Hepatocyte (in vitro differentiated cells): ENCODE measurements around the gene WFDC1. TPM values are rescaled to one million over a fixed set of nuclear protein-coding genes. Genes with fewer than 3 reads are reported as not detected.
"Not testable (repeated sequence)": the region's sequence is repeated elsewhere in the genome, so short reads cannot be mapped to it uniquely, and the experiment has no call there.

Experiments
- DNase-seq: peaks from one replicate; pipeline ENCODE4 v3.0.0-alpha.2; 2016; ENCODE audit warnings: low spot score
- H2AFZ ChIP-seq: fragments of 200-600 bp; sonication (generic); 2 replicates; pipeline ENCODE4 v1.6.0; 2016; ENCODE audit warnings: antibody characterized with exemption, mild to moderate bottlenecking
- H3K27ac ChIP-seq: fragments of 200-600 bp; sonication (generic); 2 replicates; pipeline ENCODE4 v1.5.1; 2016; ENCODE audit warnings: mild to moderate bottlenecking
- H3K27me3 ChIP-seq: fragments of 200-600 bp; sonication (generic); 2 replicates; pipeline ENCODE4 v1.6.1; 2016
- H3K36me3 ChIP-seq: fragments of 200-600 bp; sonication (generic); replicated peaks from 2 replicates; pipeline ENCODE4 v1.5.1; 2016; ENCODE audit warnings: low read depth; ENCODE audit not compliant: insufficient read depth
- H3K4me1 ChIP-seq: fragments of 200-600 bp; sonication (generic); 2 replicates; pipeline ENCODE4 v1.5.1; 2016; ENCODE audit warnings: mild to moderate bottlenecking, moderate library complexity; ENCODE audit not compliant: insufficient read depth
- H3K4me2 ChIP-seq: fragments of 200-600 bp; sonication (generic); 2 replicates; pipeline ENCODE4 v1.6.0; 2016
- H3K4me3 ChIP-seq: fragments of 200-600 bp; sonication (generic); 2 replicates; pipeline ENCODE4 v1.5.1; 2016; ENCODE audit warnings: mild to moderate bottlenecking
- H3K79me2 ChIP-seq: fragments of 200-600 bp; sonication (generic); 2 replicates; pipeline ENCODE4 v1.6.0; 2017; ENCODE audit warnings: mild to moderate bottlenecking
- H3K9me2 ChIP-seq: fragments of 200-600 bp; sonication (generic); replicated peaks from 2 replicates; pipeline ENCODE4 v1.6.0; 2017; ENCODE audit warnings: mild to moderate bottlenecking; ENCODE audit not compliant: insufficient read depth
- H3K9me3 ChIP-seq: fragments of 200-600 bp; sonication (generic); 2 replicates; pipeline ENCODE4 v1.5.1; 2016; ENCODE audit warnings: low read depth, mild to moderate bottlenecking
- H4K20me1 ChIP-seq: fragments of 200-600 bp; sonication (generic); 2 replicates; pipeline ENCODE4 v1.6.0; 2016; ENCODE audit warnings: mild to moderate bottlenecking; ENCODE audit not compliant: insufficient read depth, poor library complexity, severe bottlenecking
- EZH2 ChIP-seq: fragments of 200-600 bp; sonication (generic); IDR thresholded peaks from 2 replicates; pipeline ENCODE4 v1.6.1; 2016; ENCODE audit warnings: antibody characterized with exemption, mild to moderate bottlenecking, borderline replicate concordance
- EZH2phosphoT487 ChIP-seq: fragments of 200-600 bp; sonication (generic); IDR thresholded peaks from one replicate; pipeline ENCODE4 v1.6.1; 2018; ENCODE audit warnings: antibody characterized with exemption, mild to moderate bottlenecking, low read depth, moderate library complexity; ENCODE audit not compliant: unreplicated experiment, severe bottlenecking
- WGBS: methylation state at CpG from one replicate; pipeline ENCODE4 v1.1.6; 2016; ENCODE audit warnings: low lambda C conversion rate; ENCODE audit errors: missing lambda C conversion rate; 5-methylcytosine and 5-hydroxymethylcytosine counted together
- polyA plus RNA-seq: library from polyadenylated mRNA; unstranded; fragments of >200 nt; fragmentation: Nextera tagmentation; extraction: Ambion mirVana; gene quantifications from 2 replicates; pipeline ENCODE4 v1.2.1, GENCODE V29; 2016
- total RNA-seq: library from RNA; depleted of rRNA; stranded (reverse); fragments of >200 nt; gene quantifications from 2 replicates; pipeline ENCODE4 v1.2.3, GENCODE V29; 2014
- TF ChIP-seq, protein P1 (sequence below): fragments of 200-600 bp; sonication (generic); IDR thresholded peaks from 2 replicates; pipeline ENCODE4 v1.5.1; 2016; ENCODE audit warnings: antibody characterized with exemption, mild to moderate bottlenecking; ENCODE audit not compliant: poor library complexity

Gene WFDC1
- total and polyA plus RNA-seq, 2 experiments from 2014 or later: 12.9 to 16.9 TPM

GRCh38 chr16:84340325-84341040 is 45.8 kb downstream of the WFDC1 start:
- H3K4me1 ChIP-seq: no peaks in the 10 kb centered on the region
- no peak overlapping the region for H3K27ac ChIP-seq
- no peaks in the 10 kb centered on the region for H3K79me2 ChIP-seq
- H3K27me3 ChIP-seq: no peaks in the 10 kb centered on the region
- peak; percentile 71 for DNase-seq
- H3K36me3 ChIP-seq: no peaks in the 10 kb centered on the region
- H4K20me1 ChIP-seq: no peaks in the 10 kb centered on the region
- H3K4me2 ChIP-seq: no peak overlapping the region
- no peak overlapping the region for H3K4me3 ChIP-seq
- H2AFZ ChIP-seq: no peak overlapping the region
- H3K9me2 ChIP-seq: no peaks in the 10 kb centered on the region
- TF ChIP-seq EZH2phosphoT487 (no peak), EZH2 (no peak)
- no peaks in the 10 kb centered on the region for H3K9me3 ChIP-seq
- 69% methylated on average over 18 of the region's 18 CpGs for WGBS

DNA sequence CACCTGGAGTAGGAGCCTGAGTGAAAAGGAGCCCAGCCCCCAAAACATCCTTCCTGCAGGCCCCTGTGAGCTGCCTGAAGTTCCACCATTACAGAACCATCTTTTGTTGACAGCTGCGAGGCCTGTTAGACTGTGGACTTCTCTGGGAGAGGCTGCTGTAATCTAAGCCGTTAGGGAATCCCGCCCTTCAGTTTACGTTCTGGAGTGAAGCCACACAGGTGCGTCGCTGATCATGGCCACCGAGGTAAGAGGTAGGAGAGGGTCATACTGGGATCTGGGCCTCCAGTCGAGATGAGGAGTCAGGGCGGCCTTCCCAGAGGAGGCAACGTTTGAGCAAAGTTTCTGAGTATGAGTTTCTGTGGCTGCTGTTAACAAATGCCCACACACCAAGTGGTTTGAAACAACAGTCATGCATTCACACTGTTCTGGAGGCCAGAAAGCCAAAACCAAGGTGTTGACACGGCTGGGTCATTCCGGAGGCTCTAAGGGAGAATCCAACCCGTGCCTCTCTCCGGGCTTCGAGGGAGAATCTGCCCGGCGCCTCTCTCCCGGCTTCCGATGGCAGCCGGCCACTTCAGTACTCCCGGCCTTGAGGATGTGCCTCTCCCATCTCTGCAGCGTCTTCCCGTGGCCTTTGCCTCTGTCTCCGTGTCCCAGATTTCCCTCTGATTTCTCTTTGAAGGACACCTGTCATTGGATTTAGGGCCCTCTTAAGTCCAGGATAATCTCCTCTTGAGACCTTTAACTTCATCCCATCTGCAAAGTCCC is 47.0 kb downstream of the WFDC1 start:
- no peaks in the 10 kb centered on the region for H3K36me3 ChIP-seq
- no peaks in the 10 kb centered on the region for H3K27me3 ChIP-seq
- no peak overlapping the region for H3K4me3 ChIP-seq
- no peak overlapping the region for H2AFZ ChIP-seq
- no peaks in the 10 kb centered on the region for H3K9me3 ChIP-seq
- H3K27ac ChIP-seq: no peak overlapping the region
- TF ChIP-seq, protein P1, sequence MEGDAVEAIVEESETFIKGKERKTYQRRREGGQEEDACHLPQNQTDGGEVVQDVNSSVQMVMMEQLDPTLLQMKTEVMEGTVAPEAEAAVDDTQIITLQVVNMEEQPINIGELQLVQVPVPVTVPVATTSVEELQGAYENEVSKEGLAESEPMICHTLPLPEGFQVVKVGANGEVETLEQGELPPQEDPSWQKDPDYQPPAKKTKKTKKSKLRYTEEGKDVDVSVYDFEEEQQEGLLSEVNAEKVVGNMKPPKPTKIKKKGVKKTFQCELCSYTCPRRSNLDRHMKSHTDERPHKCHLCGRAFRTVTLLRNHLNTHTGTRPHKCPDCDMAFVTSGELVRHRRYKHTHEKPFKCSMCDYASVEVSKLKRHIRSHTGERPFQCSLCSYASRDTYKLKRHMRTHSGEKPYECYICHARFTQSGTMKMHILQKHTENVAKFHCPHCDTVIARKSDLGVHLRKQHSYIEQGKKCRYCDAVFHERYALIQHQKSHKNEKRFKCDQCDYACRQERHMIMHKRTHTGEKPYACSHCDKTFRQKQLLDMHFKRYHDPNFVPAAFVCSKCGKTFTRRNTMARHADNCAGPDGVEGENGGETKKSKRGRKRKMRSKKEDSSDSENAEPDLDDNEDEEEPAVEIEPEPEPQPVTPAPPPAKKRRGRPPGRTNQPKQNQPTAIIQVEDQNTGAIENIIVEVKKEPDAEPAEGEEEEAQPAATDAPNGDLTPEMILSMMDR: no peak
- no peaks in the 10 kb centered on the region for H4K20me1 ChIP-seq
- no peak for DNase-seq
- no peaks in the 10 kb centered on the region for H3K4me1 ChIP-seq
- H3K9me2 ChIP-seq: no peaks in the 10 kb centered on the region
- H3K4me2 ChIP-seq: no peak overlapping the region
- H3K79me2 ChIP-seq: no peaks in the 10 kb centered on the region
- 89% methylated on average over 24 of the region's 24 CpGs for WGBS

GRCh38 chr16:84343800-84344199 is 49.1 kb downstream of the WFDC1 start:
- H3K4me1 ChIP-seq, H3K9me3 ChIP-seq, H3K4me3 ChIP-seq, H3K4me2 ChIP-seq, H2AFZ ChIP-seq, H3K27me3 ChIP-seq, H3K9me2 ChIP-seq, H3K79me2 ChIP-seq, H3K27ac ChIP-seq, DNase-seq, H4K20me1 ChIP-seq, H3K36me3 ChIP-seq: not testable (repeated sequence)
- WGBS: 89% methylated on average over 10 of the region's 10 CpGs

GRCh38 chr16:84344781-84345180 is 50.1 kb downstream of the WFDC1 start:
- Histone ChIP-seq H3K27ac (no peak overlapping the region), H3K4me3 (no peak overlapping the region), H3K27me3 (no peaks in the 10 kb centered on the region), H3K9me2 (no peaks in the 10 kb centered on the region), H3K4me1 (peaks cover 2% of the 10 kb centered on the region), H4K20me1 (no peaks in the 10 kb centered on the region), H3K79me2 (no peaks in the 10 kb centered on the region), H3K9me3 (no peaks in the 10 kb centered on the region), H3K4me2 (no peak overlapping the region), H2AFZ (no peak overlapping the region), H3K36me3 (no peaks in the 10 kb centered on the region)
- DNase-seq: no peak
- no peak for TF ChIP-seq EZH2
- TF ChIP-seq EZH2phosphoT487: no peak
- TF ChIP-seq, protein P1: no peak
- WGBS: 91% methylated on average over 8 of the region's 8 CpGs
